ENCODE results near the gene ASB1.

DNA sequence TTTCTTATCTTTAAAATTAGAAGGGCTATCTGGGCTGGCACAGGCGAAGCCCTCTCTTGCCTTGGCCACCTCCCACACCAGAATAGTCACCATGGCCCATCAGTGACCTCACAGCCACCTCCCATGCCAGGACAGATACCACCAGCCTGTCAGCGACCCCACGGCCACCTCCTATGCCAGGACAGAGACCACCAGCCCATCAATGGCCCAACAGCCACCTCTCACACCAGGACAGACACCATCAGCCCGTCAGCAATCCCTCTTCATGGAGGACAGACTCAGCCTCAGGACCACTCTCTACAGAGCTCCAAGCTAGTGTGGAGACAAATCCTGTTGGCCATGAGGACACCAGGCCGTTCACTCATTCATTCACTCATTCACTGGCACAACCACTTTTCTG, 74.6 kb downstream of the ASB1 start:
- TF ChIP-seq, protein P1, sequence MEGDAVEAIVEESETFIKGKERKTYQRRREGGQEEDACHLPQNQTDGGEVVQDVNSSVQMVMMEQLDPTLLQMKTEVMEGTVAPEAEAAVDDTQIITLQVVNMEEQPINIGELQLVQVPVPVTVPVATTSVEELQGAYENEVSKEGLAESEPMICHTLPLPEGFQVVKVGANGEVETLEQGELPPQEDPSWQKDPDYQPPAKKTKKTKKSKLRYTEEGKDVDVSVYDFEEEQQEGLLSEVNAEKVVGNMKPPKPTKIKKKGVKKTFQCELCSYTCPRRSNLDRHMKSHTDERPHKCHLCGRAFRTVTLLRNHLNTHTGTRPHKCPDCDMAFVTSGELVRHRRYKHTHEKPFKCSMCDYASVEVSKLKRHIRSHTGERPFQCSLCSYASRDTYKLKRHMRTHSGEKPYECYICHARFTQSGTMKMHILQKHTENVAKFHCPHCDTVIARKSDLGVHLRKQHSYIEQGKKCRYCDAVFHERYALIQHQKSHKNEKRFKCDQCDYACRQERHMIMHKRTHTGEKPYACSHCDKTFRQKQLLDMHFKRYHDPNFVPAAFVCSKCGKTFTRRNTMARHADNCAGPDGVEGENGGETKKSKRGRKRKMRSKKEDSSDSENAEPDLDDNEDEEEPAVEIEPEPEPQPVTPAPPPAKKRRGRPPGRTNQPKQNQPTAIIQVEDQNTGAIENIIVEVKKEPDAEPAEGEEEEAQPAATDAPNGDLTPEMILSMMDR (conservative IDR thresholded peaks at IDR 0.05 in 1 of 2, IDR thresholded peaks at IDR 0.05 in 1 of 2; ENCODE audit: low read depth in 1 of 2, low read length in 2 of 2), result no peak
- no peak for TF ChIP-seq EZH2 (IDR thresholded peaks at IDR 0.05; ENCODE audit: low read length, missing control alignments)
